HG03354 (cell line): ENCODE results near the gene PIK3C2G.

ENCODE experiments used
- ATAC-seq: cut with Tn5 transposase; IDR thresholded peaks from one replicate; pipeline ENCODE4 v1.9.1; 2021; ENCODE audit warnings: mild to moderate bottlenecking; ENCODE audit not compliant: unreplicated experiment, poor library complexity, severe bottlenecking

The PIK3C2G gene

GRCh38 chr12:18391151-18391550 is 129.8 kb downstream of the PIK3C2G start:
- ATAC-seq, result peak; percentile 53

GRCh38 chr12:18394742-18395141 is 133.4 kb downstream of the PIK3C2G start:
- no peak for ATAC-seq

GRCh38 chr12:18400186-18400585 is 138.9 kb downstream of the PIK3C2G start:
- ATAC-seq, result no peak

GRCh38 chr12:18402872-18403611 is 141.7 kb downstream of the PIK3C2G start:
- no peak for ATAC-seq

GRCh38 chr12:18411453-18411852 is 150.1 kb downstream of the PIK3C2G start:
- no peak for ATAC-seq

GRCh38 chr12:18414671-18415070 is 153.4 kb downstream of the PIK3C2G start:
- ATAC-seq, result no peak

GRCh38 chr12:18415227-18415626 is 153.9 kb downstream of the PIK3C2G start:
- ATAC-seq, result no peak

GRCh38 chr12:18416412-18416811 is 155.1 kb downstream of the PIK3C2G start:
- ATAC-seq, result no peak

GRCh38 chr12:18419311-18419710 is 158.0 kb downstream of the PIK3C2G start:
- ATAC-seq, result no peak

- ATAC-seq, result no peak
Measured at GRCh38 chr12:18421867-18422266, 160.5 kb downstream of the PIK3C2G start.

GRCh38 chr12:18422871-18423270 is 161.6 kb downstream of the PIK3C2G start:
- no peak for ATAC-seq

GRCh38 chr12:18424857-18425256 is 163.5 kb downstream of the PIK3C2G start:
- ATAC-seq, result no peak

GRCh38 chr12:18427520-18427919 is 166.2 kb downstream of the PIK3C2G start:
- no peak for ATAC-seq

- ATAC-seq, result no peak
Measured at GRCh38 chr12:18428416-18428815, 167.1 kb downstream of the PIK3C2G start.

GRCh38 chr12:18429366-18429765 is 168.0 kb downstream of the PIK3C2G start:
- no peak for ATAC-seq

GRCh38 chr12:18430425-18431048 is 169.2 kb downstream of the PIK3C2G start:
- no peak for ATAC-seq

- ATAC-seq, result no peak
Measured at GRCh38 chr12:18431771-18432170, 170.5 kb downstream of the PIK3C2G start.

GRCh38 chr12:18432206-18432605 is 170.9 kb downstream of the PIK3C2G start:
- no peak for ATAC-seq

GRCh38 chr12:18436170-18436569 is 174.9 kb downstream of the PIK3C2G start:
- no peak for ATAC-seq

GRCh38 chr12:18439541-18439940 is 178.2 kb downstream of the PIK3C2G start:
- ATAC-seq, result no peak

- ATAC-seq, result no peak
Measured at GRCh38 chr12:18443768-18444437, 182.6 kb downstream of the PIK3C2G start.
